H9 (cell line): ENCODE results near the gene LTBP4. TPM values are rescaled to one million over a fixed set of nuclear protein-coding genes. Genes with fewer than 3 reads are reported as not detected.

Experiments
- DNase-seq: peaks from one replicate; pipeline ENCODE4 v3.0.0-alpha.2; 2017
- H2AFZ ChIP-seq: one replicate; pipeline ENCODE4 v1.6.1; 2013; ENCODE audit warnings: mild to moderate bottlenecking, low read length, control low read depth, moderate library complexity
- H2AK5ac ChIP-seq: 2 replicates; pipeline ENCODE4 v1.6.1; 2013; ENCODE audit warnings: low read length, control low read depth, mixed read lengths; ENCODE audit not compliant: insufficient read length
- H2BK120ac ChIP-seq: one replicate; pipeline ENCODE4 v1.6.1; 2013; ENCODE audit warnings: low read depth, mild to moderate bottlenecking, low read length, control low read depth, inconsistent platforms; ENCODE audit not compliant: poor library complexity, severe bottlenecking
- H2BK12ac ChIP-seq: 2 replicates; pipeline ENCODE4 v1.6.1; 2013; ENCODE audit warnings: low read length, control low read depth, mixed read lengths, low read depth; ENCODE audit not compliant: insufficient read length
- H2BK15ac ChIP-seq: 2 replicates; pipeline ENCODE4 v1.6.1; 2013; ENCODE audit warnings: low read depth, low read length, control low read depth
- H2BK20ac ChIP-seq: one replicate; pipeline ENCODE4 v1.6.1; 2013; ENCODE audit warnings: low read depth, mild to moderate bottlenecking, low read length, control low read depth, inconsistent platforms; ENCODE audit not compliant: poor library complexity, severe bottlenecking
- H2BK5ac ChIP-seq: 2 replicates; pipeline ENCODE4 v1.6.1; 2013; ENCODE audit warnings: low read length, control low read depth, mixed read lengths; ENCODE audit not compliant: insufficient read length
- H3K14ac ChIP-seq: 2 replicates; pipeline ENCODE4 v1.6.1; 2013; ENCODE audit warnings: low read length, control low read depth; ENCODE audit not compliant: insufficient read depth
- H3K18ac ChIP-seq: 2 replicates; pipeline ENCODE4 v1.6.1; 2013; ENCODE audit warnings: low read depth, mild to moderate bottlenecking, mixed read lengths, low read length, control low read depth; ENCODE audit not compliant: insufficient read length
- H3K23ac ChIP-seq: 2 replicates; pipeline ENCODE4 v1.6.1; 2013; ENCODE audit warnings: low read length, control low read depth, mixed read lengths, low read depth; ENCODE audit not compliant: insufficient read length
- H3K23me2 ChIP-seq: 2 replicates; pipeline ENCODE4 v1.6.1; 2013; ENCODE audit warnings: low read depth, mild to moderate bottlenecking, mixed read lengths, low read length, control low read depth; ENCODE audit not compliant: insufficient read length, poor library complexity, severe bottlenecking
- H3K27ac ChIP-seq: 2 replicates; pipeline ENCODE4 v1.5.1; 2013; ENCODE audit warnings: low read length, control low read depth, mixed read lengths, low read depth; ENCODE audit not compliant: insufficient read length
- H3K27me3 ChIP-seq: 2 replicates; pipeline ENCODE4 v1.6.1; 2013; ENCODE audit warnings: low read length, control low read depth, inconsistent platforms; ENCODE audit not compliant: insufficient read depth
- H3K4ac ChIP-seq: 2 replicates; pipeline ENCODE4 v1.6.1; 2013; ENCODE audit warnings: low read depth, mild to moderate bottlenecking, control low read depth, inconsistent platforms, low read length, moderate library complexity
- H3K4me1 ChIP-seq: 2 replicates; pipeline ENCODE4 v1.6.1; 2013; ENCODE audit warnings: low read length, control low read depth, inconsistent platforms; ENCODE audit not compliant: insufficient read depth
- H3K4me2 ChIP-seq: 2 replicates; pipeline ENCODE4 v1.6.1; 2013; ENCODE audit warnings: low read length, control low read depth, mixed read lengths; ENCODE audit not compliant: insufficient read length, insufficient read depth
- H3K56ac ChIP-seq: 2 replicates; pipeline ENCODE4 v1.6.1; 2013; ENCODE audit warnings: low read depth, mild to moderate bottlenecking, mixed read lengths, low read length, control low read depth; ENCODE audit not compliant: insufficient read length
- H3K79me1 ChIP-seq: 2 replicates; pipeline ENCODE4 v1.6.1; 2013; ENCODE audit warnings: low read depth, mild to moderate bottlenecking, moderate library complexity, low read length, control low read depth, inconsistent platforms; ENCODE audit not compliant: insufficient read depth, poor library complexity, severe bottlenecking
- H3K79me2 ChIP-seq: 2 replicates; pipeline ENCODE4 v1.6.1; 2013; ENCODE audit warnings: low read length, control low read depth, inconsistent platforms; ENCODE audit not compliant: insufficient read depth
- H3K9ac ChIP-seq: 2 replicates; pipeline ENCODE4 v1.6.1; 2013; ENCODE audit warnings: low read length, control low read depth, mixed read lengths; ENCODE audit not compliant: insufficient read length; ENCODE audit errors: extremely low read depth
- H3K9me3 ChIP-seq: one replicate; pipeline ENCODE4 v1.6.1; 2013; ENCODE audit warnings: low read depth, low read length, inconsistent platforms; ENCODE audit not compliant: control insufficient read depth
- H3T11ph ChIP-seq: one replicate; pipeline ENCODE4 v1.6.1; 2013; ENCODE audit warnings: mild to moderate bottlenecking, low read length, control low read depth, inconsistent platforms
- H4K20me1 ChIP-seq: one replicate; pipeline ENCODE4 v1.6.1; 2013; ENCODE audit not compliant: control insufficient read depth, insufficient read length, insufficient read depth
- H4K5ac ChIP-seq: 2 replicates; pipeline ENCODE4 v1.6.1; 2013; ENCODE audit warnings: low read depth, mild to moderate bottlenecking, mixed read lengths, low read length, control low read depth; ENCODE audit not compliant: insufficient read length
- H4K8ac ChIP-seq: replicated peaks from 2 replicates; pipeline ENCODE4 v1.6.1; 2013; ENCODE audit warnings: low read length, control low read depth, mixed read lengths, low read depth; ENCODE audit not compliant: insufficient read length
- H4K91ac ChIP-seq: 2 replicates; pipeline ENCODE4 v1.6.1; 2013; ENCODE audit warnings: low read depth, mild to moderate bottlenecking, moderate library complexity, mixed read lengths, low read length, control low read depth; ENCODE audit not compliant: insufficient read length
- H3K27ac Mint-ChIP-seq, 3 experiments: 2 replicates in 2 of 3; 3 replicates in 1 of 3; pipeline ENCODE4 v1.8.0; 2020 to 2021; ENCODE audit warnings: mixed read lengths in 3 of 3, mild to moderate bottlenecking in 1 of 3, moderate library complexity in 1 of 3
- H3K27me3 Mint-ChIP-seq: 2 replicates; pipeline ENCODE4 v1.8.0; 2021; ENCODE audit warnings: low read depth, mild to moderate bottlenecking, moderate library complexity, mixed read lengths
- H3K36me3 Mint-ChIP-seq, 3 experiments: 2 replicates in 2 of 3; 3 replicates in 1 of 3; pipeline ENCODE4 v1.8.0; 2020 to 2021; ENCODE audit warnings: low read depth in 3 of 3, mixed read lengths in 3 of 3; ENCODE audit not compliant: insufficient read depth in 1 of 3
- H3K4me1 Mint-ChIP-seq, 2 experiments: 2 replicates each; pipeline ENCODE4 v1.8.0; 2020; ENCODE audit warnings: mixed read lengths in 2 of 2
- H3K4me3 Mint-ChIP-seq, 2 experiments: 2 replicates in 1 of 2; 3 replicates in 1 of 2; pipeline ENCODE4 v1.8.0; 2020 to 2021; ENCODE audit warnings: mild to moderate bottlenecking in 2 of 2, mixed read lengths in 2 of 2, moderate library complexity in 1 of 2
- H3K9me3 Mint-ChIP-seq, 2 experiments: 2 replicates in 1 of 2; 3 replicates in 1 of 2; pipeline ENCODE4 v1.8.0; 2020; ENCODE audit warnings: mild to moderate bottlenecking in 2 of 2, mixed read lengths in 2 of 2, moderate library complexity in 1 of 2
- WGBS: extraction: QIAGEN DNeasy Blood & Tissue Kit; methylation state at CpG from one replicate; pipeline ENCODE4 v1.1.7; 2013; ENCODE audit warnings: missing lambda C conversion rate, low lambda C conversion rate, mixed read lengths; ENCODE audit not compliant: insufficient read length; ENCODE audit errors: extremely low coverage; 5-methylcytosine and 5-hydroxymethylcytosine counted together
- total RNA-seq: library from RNA; stranded (reverse); gene quantifications from 2 replicates; pipeline ENCODE4 v1.2.1, GENCODE V29; 2021
- TF ChIP-seq, protein P1 (sequence below): fragments of 200-600 bp; sonication (generic); conservative IDR thresholded peaks from 3 replicates; pipeline ENCODE4 v1.8.0; 2021; ENCODE audit warnings: antibody characterized with exemption, mild to moderate bottlenecking

Gene LTBP4
- total RNA-seq, 1 experiment from 2014 or later: 129 TPM

DNA sequence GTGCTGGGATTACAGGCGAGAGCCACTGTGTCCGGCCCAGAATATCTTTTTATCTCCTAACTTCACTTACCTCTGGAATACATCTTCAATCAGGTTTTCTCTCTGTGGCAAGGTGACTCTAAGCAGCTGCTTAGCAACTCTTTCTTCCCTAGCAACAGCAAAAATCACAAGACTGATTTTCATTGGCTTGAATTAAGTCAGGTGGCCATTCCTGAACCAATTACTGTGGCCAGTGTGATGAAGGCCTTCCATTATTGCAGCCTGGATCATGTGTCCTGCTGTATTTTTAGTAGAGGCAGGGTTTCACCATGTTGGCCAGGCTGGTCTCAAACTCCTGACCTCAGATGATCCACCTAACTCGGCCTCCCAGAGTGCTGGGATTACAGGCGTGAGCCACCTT is 9.0 kb upstream of the LTBP4 start:
- H3K9ac ChIP-seq: no peak overlapping the region
- no CpG with 5 or more reads among the region's 4 CpGs for WGBS
- H3K9me3 ChIP-seq: no peaks in the 10 kb centered on the region
- H3K27me3 ChIP-seq: no peaks in the 10 kb centered on the region; the same call in 1 of the 2 replicates
- no peak overlapping the region for H4K91ac ChIP-seq
- H2BK12ac ChIP-seq: no peak overlapping the region
- Mint-ChIP-seq H3K4me1 (peaks cover 10 to 23% of the 10 kb centered on the region in 2 experiments), H3K9me3 (no peaks in the 10 kb centered on the region), H3K36me3 (peaks cover 7 to 37% (median 17%) of the 10 kb centered on the region in 3 experiments; a peak in 6 of 7 replicates), H3K27me3 (peaks cover 21% of the 10 kb centered on the region), H3K27ac (0 out of 7 replicates have a peak overlapping the region, but pooled peaks of 1 of the 3 experiments have one; percentile 44), H3K4me3 (no peak overlapping the region)
- no peak overlapping the region for H3K4ac ChIP-seq
- no peak overlapping the region for H4K5ac ChIP-seq
- H2BK20ac ChIP-seq: no peak overlapping the region
- H3K18ac ChIP-seq: no peak overlapping the region
- H3K14ac ChIP-seq: no peak overlapping the region
- no peak overlapping the region for H3K56ac ChIP-seq
- H2BK5ac ChIP-seq: no peak overlapping the region
- no peaks in the 10 kb centered on the region for H4K20me1 ChIP-seq
- no peak overlapping the region for H3K23ac ChIP-seq
- TF ChIP-seq, protein P1, sequence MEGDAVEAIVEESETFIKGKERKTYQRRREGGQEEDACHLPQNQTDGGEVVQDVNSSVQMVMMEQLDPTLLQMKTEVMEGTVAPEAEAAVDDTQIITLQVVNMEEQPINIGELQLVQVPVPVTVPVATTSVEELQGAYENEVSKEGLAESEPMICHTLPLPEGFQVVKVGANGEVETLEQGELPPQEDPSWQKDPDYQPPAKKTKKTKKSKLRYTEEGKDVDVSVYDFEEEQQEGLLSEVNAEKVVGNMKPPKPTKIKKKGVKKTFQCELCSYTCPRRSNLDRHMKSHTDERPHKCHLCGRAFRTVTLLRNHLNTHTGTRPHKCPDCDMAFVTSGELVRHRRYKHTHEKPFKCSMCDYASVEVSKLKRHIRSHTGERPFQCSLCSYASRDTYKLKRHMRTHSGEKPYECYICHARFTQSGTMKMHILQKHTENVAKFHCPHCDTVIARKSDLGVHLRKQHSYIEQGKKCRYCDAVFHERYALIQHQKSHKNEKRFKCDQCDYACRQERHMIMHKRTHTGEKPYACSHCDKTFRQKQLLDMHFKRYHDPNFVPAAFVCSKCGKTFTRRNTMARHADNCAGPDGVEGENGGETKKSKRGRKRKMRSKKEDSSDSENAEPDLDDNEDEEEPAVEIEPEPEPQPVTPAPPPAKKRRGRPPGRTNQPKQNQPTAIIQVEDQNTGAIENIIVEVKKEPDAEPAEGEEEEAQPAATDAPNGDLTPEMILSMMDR: no peak
- no peak overlapping the region for H4K8ac ChIP-seq
- H3K4me1 ChIP-seq: peaks cover 3% of the 10 kb centered on the region; the same call in 1 of the 2 replicates
- no peak overlapping the region for H3T11ph ChIP-seq
- H3K79me1 ChIP-seq: no peaks in the 10 kb centered on the region
- no peak overlapping the region for H3K27ac ChIP-seq
- no peaks in the 10 kb centered on the region for H3K79me2 ChIP-seq
- no peak overlapping the region for H2BK120ac ChIP-seq
- peak; percentile 64 for DNase-seq
- H3K23me2 ChIP-seq: peaks cover 9% of the 10 kb centered on the region
- H3K4me2 ChIP-seq: no peak overlapping the region
- H2BK15ac ChIP-seq: no peak overlapping the region
- H2AK5ac ChIP-seq: no peak overlapping the region
- H2AFZ ChIP-seq: no peak overlapping the region
